ENCODE results near the gene NFYA.
A peak's percentile ranks its signal among the peaks of the same experiment; 100 is the strongest.

The NFYA gene

DNA sequence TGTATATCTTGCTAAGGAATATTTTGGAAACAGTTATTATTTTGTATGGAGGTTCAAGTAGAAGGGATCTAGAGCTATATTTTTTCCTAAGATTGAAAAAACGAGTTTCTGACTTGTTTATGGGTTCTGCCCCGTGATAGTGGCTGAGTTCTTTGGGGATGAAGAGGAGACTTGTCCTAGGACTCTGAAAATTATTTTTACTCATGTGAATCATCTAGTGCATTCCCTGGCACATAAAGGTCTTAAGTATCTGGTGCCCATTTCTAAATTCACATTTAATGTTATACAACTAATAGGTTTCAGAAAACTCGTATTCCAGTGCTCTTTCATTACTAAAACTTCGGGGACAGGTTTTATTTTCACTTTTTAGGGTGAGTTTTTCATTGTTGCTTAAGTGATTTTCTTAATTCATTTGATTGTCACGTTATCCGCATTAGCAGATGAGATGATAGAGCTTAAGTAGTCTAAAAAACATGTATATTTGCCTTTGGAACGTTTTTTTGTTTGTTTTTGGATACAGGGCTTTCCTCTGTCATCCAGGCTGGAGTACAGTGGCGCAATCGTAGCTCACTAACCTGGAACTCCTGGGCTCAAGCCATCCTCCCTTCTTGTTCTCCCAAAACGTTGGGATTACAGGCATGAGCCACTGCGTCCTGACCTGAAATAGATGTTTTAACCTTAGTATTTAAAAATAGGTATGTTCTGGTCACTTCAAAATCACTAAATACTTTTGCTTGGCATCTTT, 2.1 kb downstream of the NFYA start:
- Histone ChIP-seq H3K27ac (ENCODE audit: low read length) (peak overlapping the region; percentile 98), H3K9me3 (ENCODE audit: control insufficient read depth in 1 of 2, low read length in 2 of 2) (no peaks in the 10 kb centered on the region), H3K27me3 (ENCODE audit: low read depth, low read length) (no peaks in the 10 kb centered on the region), H3K4me1 (ENCODE audit: control insufficient read depth in 1 of 2, insufficient read depth in 2 of 2, low read length in 2 of 2) (peaks cover 9 to 16% of the 10 kb centered on the region in 2 donors), H3K4me3 (ENCODE audit: low read depth in 1 of 2, low read length in 2 of 2) (peak overlapping the region; percentile 80 to 88), H3K36me3 (ENCODE audit: control insufficient read depth in 1 of 2, insufficient read depth in 2 of 2, low read length in 2 of 2) (peaks cover 0 to 3% of the 10 kb centered on the region in 2 donors)

DNA sequence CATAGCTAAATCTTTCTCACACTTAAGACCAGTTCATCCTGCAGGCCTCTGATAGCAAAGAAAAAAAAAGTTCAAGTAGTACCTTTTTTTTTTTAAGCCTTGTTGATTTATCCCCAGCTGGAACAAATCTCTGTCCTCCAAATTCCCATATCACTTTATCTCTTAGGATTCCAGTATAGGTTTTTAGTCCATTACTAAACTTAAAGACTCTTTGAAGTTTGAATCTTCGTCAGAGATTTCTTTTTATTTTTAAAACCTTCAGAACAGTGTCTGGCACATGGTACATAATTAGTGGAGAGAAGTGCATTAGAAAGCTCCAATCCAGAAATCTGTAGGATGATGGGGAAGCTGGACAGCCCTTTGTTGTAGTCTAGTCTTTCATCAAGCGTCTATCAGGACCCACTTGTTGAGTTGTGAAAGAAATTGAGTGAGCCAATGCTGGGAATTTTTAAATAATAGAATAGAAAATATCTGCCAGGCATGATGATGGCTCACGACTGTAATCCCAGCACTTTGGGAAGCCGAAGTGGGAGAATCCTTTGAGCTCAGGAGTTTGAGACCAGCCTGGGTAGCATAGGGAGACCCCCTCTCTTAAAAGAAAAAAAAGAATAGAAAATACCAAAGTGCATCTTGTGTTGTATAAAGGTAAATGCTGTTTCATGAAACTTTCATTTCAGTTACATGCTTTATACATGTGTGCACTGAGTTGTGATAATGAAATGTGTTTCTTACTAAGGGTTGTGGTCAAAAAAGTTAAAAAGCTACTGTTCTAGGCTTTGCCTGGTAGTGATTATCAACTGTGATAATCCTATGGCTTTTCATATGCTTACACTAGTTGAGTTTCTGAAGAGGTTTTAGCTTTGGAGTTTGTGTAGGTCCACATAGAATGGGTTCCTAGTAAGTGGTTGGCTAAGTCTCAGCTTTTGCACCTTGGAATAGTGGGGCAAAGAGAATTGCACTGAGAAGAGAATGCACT, 3.2 kb downstream of the NFYA start:
- H3K27ac ChIP-seq (ENCODE audit: low read length): no peak overlapping the region
- no peaks in the 10 kb centered on the region for H3K9me3 ChIP-seq (ENCODE audit: control insufficient read depth in 1 of 2, low read length in 2 of 2)
- H3K27me3 ChIP-seq (ENCODE audit: low read depth, low read length): no peaks in the 10 kb centered on the region
- H3K4me1 ChIP-seq (ENCODE audit: control insufficient read depth in 1 of 2, insufficient read depth in 2 of 2, low read length in 2 of 2): peaks cover 3 to 10% of the 10 kb centered on the region in 2 donors
- H3K4me3 ChIP-seq (ENCODE audit: low read depth in 1 of 2, low read length in 2 of 2): no peak overlapping the region
- H3K36me3 ChIP-seq (ENCODE audit: control insufficient read depth in 1 of 2, insufficient read depth in 2 of 2, low read length in 2 of 2): peaks cover 6 to 14% of the 10 kb centered on the region in 2 donors

GRCh38 chr6:41077536-41077935, 4.8 kb downstream of the NFYA start:
- no peaks in the 10 kb centered on the region for H3K9me3 ChIP-seq (ENCODE audit: control insufficient read depth in 1 of 2, low read length in 2 of 2)
- no peak overlapping the region for H3K27ac ChIP-seq (ENCODE audit: low read length)
- peaks cover 0 to 8% of the 10 kb centered on the region in 2 donors for H3K4me1 ChIP-seq (ENCODE audit: control insufficient read depth in 1 of 2, insufficient read depth in 2 of 2, low read length in 2 of 2)
- peaks cover 10 to 20% of the 10 kb centered on the region in 2 donors for H3K36me3 ChIP-seq (ENCODE audit: control insufficient read depth in 1 of 2, insufficient read depth in 2 of 2, low read length in 2 of 2)
- H3K27me3 ChIP-seq (ENCODE audit: low read depth, low read length): no peaks in the 10 kb centered on the region
- H3K4me3 ChIP-seq (ENCODE audit: low read depth in 1 of 2, low read length in 2 of 2): no peak overlapping the region

DNA sequence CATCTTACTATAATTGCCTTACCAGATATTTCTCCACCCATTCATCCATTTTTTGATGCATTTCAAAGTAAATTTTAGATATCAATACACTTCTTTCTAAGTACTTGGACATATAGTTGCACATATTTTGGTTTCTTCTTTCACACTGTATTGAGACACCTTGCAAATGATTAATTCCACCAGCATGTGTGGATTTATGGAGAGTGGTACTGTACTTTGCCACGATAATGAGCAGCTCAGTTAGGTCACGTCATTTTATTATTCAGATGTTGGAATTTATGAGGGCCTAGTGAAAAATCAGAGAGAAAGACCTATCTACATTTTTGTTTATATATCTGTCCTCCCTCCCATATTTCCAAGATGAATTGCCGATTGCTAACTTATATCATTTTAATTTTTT, 5.3 kb downstream of the NFYA start:
- Histone ChIP-seq H3K4me1 (ENCODE audit: control insufficient read depth in 1 of 2, insufficient read depth in 2 of 2, low read length in 2 of 2) (peaks cover 0 to 8% of the 10 kb centered on the region in 2 donors), H3K36me3 (ENCODE audit: control insufficient read depth in 1 of 2, insufficient read depth in 2 of 2, low read length in 2 of 2) (peaks cover 10 to 20% of the 10 kb centered on the region in 2 donors), H3K4me3 (ENCODE audit: low read depth in 1 of 2, low read length in 2 of 2) (no peak overlapping the region), H3K27me3 (ENCODE audit: low read depth, low read length) (no peaks in the 10 kb centered on the region), H3K27ac (ENCODE audit: low read length) (no peak overlapping the region), H3K9me3 (ENCODE audit: control insufficient read depth in 1 of 2, low read length in 2 of 2) (no peaks in the 10 kb centered on the region)

GRCh38 chr6:41079080-41079479, 6.3 kb downstream of the NFYA start:
- H3K4me3 ChIP-seq (ENCODE audit: low read depth in 1 of 2, low read length in 2 of 2): no peak overlapping the region
- peaks cover 17 to 28% of the 10 kb centered on the region in 2 donors for H3K36me3 ChIP-seq (ENCODE audit: control insufficient read depth in 1 of 2, insufficient read depth in 2 of 2, low read length in 2 of 2)
- H3K27ac ChIP-seq (ENCODE audit: low read length): no peak overlapping the region
- H3K27me3 ChIP-seq (ENCODE audit: low read depth, low read length): no peaks in the 10 kb centered on the region
- no peaks in the 10 kb centered on the region for H3K9me3 ChIP-seq (ENCODE audit: control insufficient read depth in 1 of 2, low read length in 2 of 2)
- H3K4me1 ChIP-seq (ENCODE audit: control insufficient read depth in 1 of 2, insufficient read depth in 2 of 2, low read length in 2 of 2): peaks cover 0 to 6% of the 10 kb centered on the region in 2 donors

DNA sequence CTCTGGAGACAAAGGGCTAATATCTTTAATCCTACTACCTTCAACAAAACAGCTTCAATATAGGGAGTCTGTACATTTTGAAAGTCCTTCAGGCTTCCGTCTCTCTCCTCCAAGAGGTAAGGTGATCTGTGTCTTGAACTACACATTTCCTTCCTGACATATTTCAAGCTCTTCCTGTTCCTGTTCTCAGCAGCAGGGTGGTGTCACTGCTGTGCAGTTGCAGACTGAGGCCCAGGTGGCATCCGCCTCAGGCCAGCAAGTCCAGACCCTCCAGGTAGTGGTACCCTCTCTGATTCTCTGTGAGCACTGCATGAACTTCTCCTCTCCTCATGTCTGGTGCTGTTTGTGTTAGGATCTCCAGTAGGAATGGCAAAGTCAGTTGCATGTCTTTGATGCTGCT, 7.8 kb downstream of the NFYA start:
- Histone ChIP-seq H3K4me3 (ENCODE audit: low read depth in 1 of 2, low read length in 2 of 2) (no peak overlapping the region), H3K4me1 (ENCODE audit: control insufficient read depth in 1 of 2, insufficient read depth in 2 of 2, low read length in 2 of 2) (no peaks in the 10 kb centered on the region), H3K27ac (ENCODE audit: low read length) (no peak overlapping the region), H3K9me3 (ENCODE audit: control insufficient read depth in 1 of 2, low read length in 2 of 2) (no peaks in the 10 kb centered on the region), H3K36me3 (ENCODE audit: control insufficient read depth in 1 of 2, insufficient read depth in 2 of 2, low read length in 2 of 2) (peaks cover 24 to 41% of the 10 kb centered on the region in 2 donors), H3K27me3 (ENCODE audit: low read depth, low read length) (no peaks in the 10 kb centered on the region)

GRCh38 chr6:41083072-41083471, 10.3 kb downstream of the NFYA start:
- no peaks in the 10 kb centered on the region for H3K27me3 ChIP-seq (ENCODE audit: low read depth, low read length)
- H3K9me3 ChIP-seq (ENCODE audit: control insufficient read depth in 1 of 2, low read length in 2 of 2): no peaks in the 10 kb centered on the region
- peaks cover 29 to 55% of the 10 kb centered on the region in 2 donors for H3K36me3 ChIP-seq (ENCODE audit: control insufficient read depth in 1 of 2, insufficient read depth in 2 of 2, low read length in 2 of 2)
- H3K27ac ChIP-seq (ENCODE audit: low read length): no peak overlapping the region
- no peaks in the 10 kb centered on the region for H3K4me1 ChIP-seq (ENCODE audit: control insufficient read depth in 1 of 2, insufficient read depth in 2 of 2, low read length in 2 of 2)
- no peak overlapping the region for H3K4me3 ChIP-seq (ENCODE audit: low read depth in 1 of 2, low read length in 2 of 2)

DNA sequence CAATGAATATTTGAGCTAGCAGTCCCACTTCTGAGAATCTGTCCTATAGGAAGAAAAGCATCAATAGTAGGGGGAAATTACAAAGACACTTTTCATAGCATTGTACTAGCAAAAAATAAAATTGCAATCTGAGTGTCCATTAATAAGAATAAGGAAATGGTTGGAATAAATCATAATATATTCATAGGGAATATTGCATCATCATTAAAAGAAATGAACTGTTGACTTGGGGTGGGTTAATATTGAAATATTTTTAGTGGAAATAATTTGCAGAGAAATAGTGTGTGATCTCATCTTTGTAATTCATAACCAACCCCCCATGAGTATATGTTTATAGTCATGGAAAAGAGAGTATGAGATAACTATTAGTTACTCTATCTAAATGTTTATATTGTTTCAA, 12.4 kb downstream of the NFYA start:
- Histone ChIP-seq H3K4me3 (ENCODE audit: low read depth in 1 of 2, low read length in 2 of 2) (no peak overlapping the region), H3K27ac (ENCODE audit: low read length) (no peak overlapping the region), H3K27me3 (ENCODE audit: low read depth, low read length) (no peaks in the 10 kb centered on the region), H3K4me1 (ENCODE audit: control insufficient read depth in 1 of 2, insufficient read depth in 2 of 2, low read length in 2 of 2) (no peaks in the 10 kb centered on the region), H3K9me3 (ENCODE audit: control insufficient read depth in 1 of 2, low read length in 2 of 2) (no peaks in the 10 kb centered on the region), H3K36me3 (ENCODE audit: control insufficient read depth in 1 of 2, insufficient read depth in 2 of 2, low read length in 2 of 2) (peaks cover 37 to 62% of the 10 kb centered on the region in 2 donors)

GRCh38 chr6:41088451-41088850, 15.7 kb downstream of the NFYA start:
- Histone ChIP-seq H3K9me3 (ENCODE audit: control insufficient read depth in 1 of 2, low read length in 2 of 2) (no peaks in the 10 kb centered on the region), H3K27me3 (ENCODE audit: low read depth, low read length) (no peaks in the 10 kb centered on the region), H3K4me1 (ENCODE audit: control insufficient read depth in 1 of 2, insufficient read depth in 2 of 2, low read length in 2 of 2) (no peaks in the 10 kb centered on the region), H3K27ac (ENCODE audit: low read length) (no peak overlapping the region), H3K36me3 (ENCODE audit: control insufficient read depth in 1 of 2, insufficient read depth in 2 of 2, low read length in 2 of 2) (peaks cover 51 to 76% of the 10 kb centered on the region in 2 donors), H3K4me3 (ENCODE audit: low read depth in 1 of 2, low read length in 2 of 2) (no peak overlapping the region)

DNA sequence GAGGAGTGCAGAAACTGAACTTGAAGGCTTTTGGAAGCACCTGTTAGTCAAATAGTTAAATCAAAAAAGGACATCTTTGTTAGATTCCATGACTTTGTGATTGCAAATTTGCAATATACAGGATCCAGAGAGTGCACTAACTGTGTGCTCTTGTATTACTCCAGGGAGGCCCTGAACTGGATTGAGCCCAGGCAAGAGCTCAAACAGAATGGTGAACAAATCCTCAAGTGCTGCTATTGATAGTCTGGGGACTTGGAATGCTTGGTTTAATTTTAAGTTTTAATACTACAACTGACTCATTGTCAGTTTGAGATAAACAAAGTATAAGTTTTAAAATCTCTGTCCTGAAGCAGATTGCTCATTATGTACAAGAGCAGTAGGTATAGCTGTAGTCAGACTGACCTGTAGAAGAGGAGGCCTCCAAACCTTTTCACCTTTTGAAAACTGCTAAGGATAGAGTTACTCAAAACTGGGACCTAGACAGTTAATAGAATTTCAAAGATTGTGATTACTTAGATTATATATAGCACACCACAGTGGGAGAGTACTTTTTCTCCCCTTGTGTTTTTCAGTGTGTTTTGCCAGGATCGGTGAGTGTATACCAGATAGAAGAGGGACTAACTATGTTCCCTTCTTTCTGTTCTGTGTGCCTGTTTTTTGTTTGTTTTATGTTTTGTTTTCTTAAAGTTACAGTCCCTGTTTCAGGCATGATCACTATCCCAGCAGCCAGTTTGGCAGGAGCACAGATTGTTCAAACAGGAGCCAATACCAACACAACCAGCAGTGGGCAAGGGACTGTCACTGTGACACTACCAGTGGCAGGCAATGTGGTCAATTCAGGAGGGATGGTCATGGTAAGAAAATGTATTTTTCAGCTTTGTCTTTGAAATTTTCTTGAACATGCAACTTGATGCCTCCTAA, 18.3 kb downstream of the NFYA start:
- H3K4me3 ChIP-seq (ENCODE audit: low read depth in 1 of 2, low read length in 2 of 2): no peak overlapping the region
- H3K9me3 ChIP-seq (ENCODE audit: control insufficient read depth in 1 of 2, low read length in 2 of 2): no peaks in the 10 kb centered on the region
- H3K27me3 ChIP-seq (ENCODE audit: low read depth, low read length): no peaks in the 10 kb centered on the region
- H3K27ac ChIP-seq (ENCODE audit: low read length): no peak overlapping the region
- H3K36me3 ChIP-seq (ENCODE audit: control insufficient read depth in 1 of 2, insufficient read depth in 2 of 2, low read length in 2 of 2): peaks cover 63 to 79% of the 10 kb centered on the region in 2 donors
- H3K4me1 ChIP-seq (ENCODE audit: control insufficient read depth in 1 of 2, insufficient read depth in 2 of 2, low read length in 2 of 2): no peaks in the 10 kb centered on the region

All from muscle layer of duodenum (tissue), 2 donors.